ENCODE results near the gene PHPT1. TPM values are rescaled to one million over a fixed set of nuclear protein-coding genes. Genes with fewer than 3 reads are reported as not detected.
"Not testable (repeated sequence)": the region's sequence is repeated elsewhere in the genome, so short reads cannot be mapped to it uniquely, and the experiment has no call there.

Gene PHPT1
- total and polyA plus RNA-seq, 8 donors: 66.1 to 151 (median 100) TPM

GRCh38 chr9:136838314-136839228, 10.6 kb upstream of the PHPT1 start:
- Histone ChIP-seq H3K27ac (no peak overlapping the region), H3K4me1 (peaks cover 13 to 23% of the 10 kb centered on the region in 2 donors), H3K36me3 (peaks cover 0 to 67% of the 10 kb centered on the region in 2 donors), H3K27me3 (peaks cover 5 to 12% of the 10 kb centered on the region in 2 donors), H3K9me3 (no peaks in the 10 kb centered on the region), H3K4me3 (no peak overlapping the region)
- DNase-seq: no peak
- intact Hi-C loops (cut with DNase I): no loop called here
- ATAC-seq: no peak
- no peak for TF ChIP-seq CTCF (IDR thresholded peaks at IDR 0.05)

- TF ChIP-seq CTCF (IDR thresholded peaks at IDR 0.05): no peak
- H3K4me1 ChIP-seq: peaks cover 21 to 32% of the 10 kb centered on the region in 2 donors
- ATAC-seq (no peak), DNase-seq (no peak)
- H3K4me3 ChIP-seq: no peak overlapping the region
- no peaks in the 10 kb centered on the region for H3K9me3 ChIP-seq
- intact Hi-C loops (cut with DNase I): no loop called here
- no peak overlapping the region for H3K27ac ChIP-seq
- H3K36me3 ChIP-seq: peaks cover 0 to 63% of the 10 kb centered on the region in 2 donors
- peaks cover 12 to 21% of the 10 kb centered on the region in 2 donors for H3K27me3 ChIP-seq
Measured at GRCh38 chr9:136839229-136840139, 9.7 kb upstream of the PHPT1 start.

DNA sequence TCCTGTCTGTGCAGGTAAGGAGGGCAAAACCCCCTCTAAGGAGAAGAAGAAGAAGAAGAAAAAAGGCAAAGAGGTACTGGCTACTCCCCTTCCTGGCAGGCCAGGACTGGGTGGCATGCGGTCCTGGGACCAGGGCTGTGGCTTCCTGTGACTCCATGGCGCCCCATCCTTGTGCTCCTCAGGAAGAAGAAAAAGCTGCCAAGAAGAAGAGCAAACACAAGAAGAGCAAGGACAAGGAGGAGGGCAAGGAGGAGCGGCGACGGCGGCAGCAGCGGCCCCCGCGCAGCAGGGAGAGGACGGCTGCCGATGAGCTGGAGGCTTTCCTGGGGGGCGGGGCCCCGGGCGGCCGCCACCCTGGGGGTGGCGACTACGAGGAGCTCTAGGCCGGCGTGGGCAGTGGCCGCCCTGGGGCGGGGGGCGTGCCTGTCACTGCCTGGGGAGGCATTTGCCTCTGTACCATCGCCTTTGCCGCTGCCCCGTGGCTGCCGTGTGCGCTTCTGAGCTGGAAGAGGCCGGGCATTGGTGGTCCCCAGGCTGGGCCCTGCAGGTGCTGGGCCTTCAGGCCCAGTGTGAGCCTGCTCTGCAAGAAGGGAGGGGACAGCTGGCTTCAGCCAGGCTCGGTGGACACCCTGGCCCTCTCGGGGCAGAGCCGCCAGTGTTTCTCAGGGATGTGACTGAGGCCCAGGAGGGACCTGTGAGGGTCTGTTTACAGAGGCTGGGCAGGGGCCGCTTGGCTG, 8.9 kb upstream of the PHPT1 start:
- Histone ChIP-seq H3K27ac (no peak overlapping the region), H3K4me3 (no peak overlapping the region), H3K36me3 (peaks cover 0 to 58% of the 10 kb centered on the region in 2 donors), H3K4me1 (peaks cover 21 to 32% of the 10 kb centered on the region in 2 donors), H3K27me3 (peaks cover 16 to 28% of the 10 kb centered on the region in 2 donors), H3K9me3 (no peaks in the 10 kb centered on the region)
- ATAC-seq: no peak
- no peak for DNase-seq
- no peak for TF ChIP-seq CTCF (IDR thresholded peaks at IDR 0.05)
- intact Hi-C loops (cut with DNase I): no loop called here

GRCh38 chr9:136840877-136841645, 8.1 kb upstream of the PHPT1 start:
- Histone ChIP-seq H3K4me1 (peaks cover 21 to 38% of the 10 kb centered on the region in 2 donors), H3K36me3 (peaks cover 0 to 50% of the 10 kb centered on the region in 2 donors), H3K9me3 (no peaks in the 10 kb centered on the region), H3K4me3 (no peak overlapping the region), H3K27ac (no peak overlapping the region), H3K27me3 (peaks cover 22 to 35% of the 10 kb centered on the region in 2 donors)
- DNase-seq (peak in 1 of 4 donors; percentile 62), ATAC-seq (peak; percentile 33)
- intact Hi-C loops (cut with DNase I): no loop called here
- TF ChIP-seq CTCF (IDR thresholded peaks at IDR 0.05): no peak

DNA sequence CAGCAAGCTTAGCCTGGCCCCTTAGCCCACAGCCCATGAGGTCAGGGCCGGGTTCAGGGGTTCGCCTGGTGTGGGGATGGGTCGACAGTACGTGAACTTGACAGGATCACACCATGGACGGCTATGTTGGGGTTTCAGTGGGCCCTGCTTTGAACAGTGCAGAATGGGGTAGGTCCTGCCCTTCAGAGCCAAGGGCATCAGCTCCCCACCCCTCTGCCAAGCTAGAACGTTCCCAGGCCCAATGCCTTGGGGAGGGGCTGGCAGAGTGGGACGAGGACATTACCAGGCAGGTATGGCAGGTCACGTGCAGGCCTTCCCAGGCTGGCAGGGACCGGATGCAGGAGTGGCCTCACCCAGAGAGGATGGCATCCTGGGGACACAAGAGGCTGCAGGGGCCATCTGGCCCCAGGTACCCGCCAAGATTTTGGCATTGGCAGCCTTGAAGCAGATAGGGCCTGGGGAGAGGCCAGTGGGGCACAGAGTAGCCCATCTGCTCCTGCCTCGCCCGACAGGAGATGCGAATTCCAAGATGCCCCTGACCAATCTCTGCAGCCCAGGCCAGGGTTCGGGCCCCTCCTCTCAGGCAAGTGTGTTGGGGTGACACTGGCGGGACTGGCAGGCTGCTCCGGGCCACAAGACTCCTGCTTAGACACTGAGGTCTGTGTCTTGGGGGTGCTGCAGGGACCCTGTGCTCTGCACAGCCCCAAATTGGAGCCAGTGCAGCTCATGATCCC, 7.4 kb upstream of the PHPT1 start:
- Histone ChIP-seq H3K36me3 (peaks cover 0 to 43% of the 10 kb centered on the region in 2 donors), H3K4me3 (peak overlapping the region in 1 of 2 donors; percentile 46), H3K4me1 (peaks cover 25 to 45% of the 10 kb centered on the region in 2 donors), H3K27me3 (peaks cover 29 to 43% of the 10 kb centered on the region in 2 donors)
- DNase-seq; H3K27ac ChIP-seq; intact Hi-C loops (cut with DNase I); H3K9me3 ChIP-seq: not testable (repeated sequence)
- ATAC-seq: peak; percentile 17
